NCI-H146 treated with DMSO at 0.1 percent for 48 hours (cell line): ENCODE data around the gene ROMO1.
"Not testable (repeated sequence)": the region's sequence is repeated elsewhere in the genome, so short reads cannot be mapped to it uniquely, and the experiment has no call there.

Source experiments
- DNase-seq: peaks from one replicate; lab custom pipeline; 2025; ENCODE audit not compliant: unreplicated experiment; lab: John Stamatoyannopoulos, UW

The ROMO1 gene

GRCh38 chr20:35729283-35729807 lies 30.1 kb downstream of the ROMO1 start:
- no peak for DNase-seq

- no peak for DNase-seq
Measured at GRCh38 chr20:35729836-35730582, 30.8 kb downstream of the ROMO1 start.

- no peak for DNase-seq
Measured at GRCh38 chr20:35730583-35731468, 31.6 kb downstream of the ROMO1 start.

GRCh38 chr20:35731469-35731788 lies 32.2 kb downstream of the ROMO1 start:
- DNase-seq: no peak

- DNase-seq: no peak
Measured at GRCh38 chr20:35731862-35732643, 32.8 kb downstream of the ROMO1 start.

GRCh38 chr20:35732644-35732982 lies 33.4 kb downstream of the ROMO1 start:
- no peak for DNase-seq

GRCh38 chr20:35734374-35734773 lies 35.2 kb downstream of the ROMO1 start:
- no peak for DNase-seq

GRCh38 chr20:35734777-35735649 lies 35.8 kb downstream of the ROMO1 start:
- no peak for DNase-seq

- no peak for DNase-seq
Measured at GRCh38 chr20:35735826-35736470, 36.7 kb downstream of the ROMO1 start.

GRCh38 chr20:35737865-35738333 lies 38.7 kb downstream of the ROMO1 start:
- no peak for DNase-seq

- DNase-seq: no peak
Measured at GRCh38 chr20:35738410-35739179, 39.4 kb downstream of the ROMO1 start.

- DNase-seq: no peak
Measured at GRCh38 chr20:35739294-35740163, 40.3 kb downstream of the ROMO1 start.

GRCh38 chr20:35741892-35742740 lies 42.9 kb downstream of the ROMO1 start, which contains the start of gene RBM39:
Gene RBM39, minus strand, starts transcription at chr20:35742260. Its CDS starts 1,386 bp downstream, at chr20:35740874.
- peak; percentile 100 for DNase-seq

- DNase-seq: peak; percentile 52
Measured at GRCh38 chr20:35742741-35743523, 43.7 kb downstream of the ROMO1 start.

- DNase-seq: no peak
Measured at GRCh38 chr20:35743693-35744491, 44.7 kb downstream of the ROMO1 start.

GRCh38 chr20:35744492-35744841 lies 45.3 kb downstream of the ROMO1 start:
- not testable (repeated sequence) for DNase-seq
